Measurements from ENCODE around the gene PSMD9. TPM values are rescaled to one million over a fixed set of nuclear protein-coding genes. Genes with fewer than 3 reads are reported as not detected.
"Not testable (repeated sequence)": the region's sequence is repeated elsewhere in the genome, so short reads cannot be mapped to it uniquely, and the experiment has no call there.

PSMD9 gene
- total and polyA plus RNA-seq, 2 experiments from 2014 or later = 32.7 to 36.3 TPM

GRCh38 chr12:121852392-121852791 lies 36.2 kb upstream of the PSMD9 start:
- not testable (repeated sequence) for H3F3A ChIP-seq (replicated peaks; ENCODE audit: low read depth); H3K9me2 ChIP-seq (ENCODE audit: insufficient read depth); H3K27me3 ChIP-seq (ENCODE audit: insufficient read depth); H3K4me3 ChIP-seq; H3K27me3 Mint-ChIP-seq (ENCODE audit: insufficient read depth, low read depth, poor library complexity); H3K4me3 Mint-ChIP-seq; DNase-seq (ENCODE audit: low spot score); H3K9me3 Mint-ChIP-seq; H3K27ac ChIP-seq (ENCODE audit: low read depth); H3K4me1 Mint-ChIP-seq; H3K4me2 ChIP-seq; ATAC-seq; H2AFZ ChIP-seq; H3K4me1 ChIP-seq (ENCODE audit: insufficient read depth); H3K27ac Mint-ChIP-seq; H4K20me1 ChIP-seq (replicated peaks; ENCODE audit: insufficient read depth); H3K36me3 ChIP-seq (ENCODE audit: insufficient read depth); H3K36me3 Mint-ChIP-seq (ENCODE audit: low read depth); H3K79me2 ChIP-seq (replicated peaks; ENCODE audit: insufficient read depth)

- Histone ChIP-seq H3K27me3 (ENCODE audit: insufficient read depth) (no peaks in the 10 kb centered on the region), H3K4me1 (ENCODE audit: insufficient read depth) (peaks cover 4% of the 10 kb centered on the region; the same call in 1 of the 2 replicates), H3K27ac (ENCODE audit: low read depth) (no peak overlapping the region), H3K4me2 (no peak overlapping the region), H3K9me2 (ENCODE audit: insufficient read depth) (no peaks in the 10 kb centered on the region), H3K4me3 (no peak overlapping the region), H4K20me1 (replicated peaks; ENCODE audit: insufficient read depth) (no peaks in the 10 kb centered on the region), H2AFZ (no peak overlapping the region), H3F3A (replicated peaks; ENCODE audit: low read depth) (no peaks in the 10 kb centered on the region; the same call in 1 of the 2 replicates), H3K36me3 (ENCODE audit: insufficient read depth) (no peaks in the 10 kb centered on the region), H3K79me2 (replicated peaks; ENCODE audit: insufficient read depth) (no peaks in the 10 kb centered on the region)
- no peak for DNase-seq (ENCODE audit: low spot score)
- ATAC-seq = peak; percentile 36
- Mint-ChIP-seq H3K4me1 (peaks cover 17% of the 10 kb centered on the region), H3K9me3 (no peaks in the 10 kb centered on the region), H3K4me3 (no peak overlapping the region), H3K27me3 (ENCODE audit: insufficient read depth, low read depth, poor library complexity) (peaks cover 4% of the 10 kb centered on the region), H3K27ac (no peak overlapping the region), H3K36me3 (ENCODE audit: low read depth) (no peaks in the 10 kb centered on the region)
- TF ChIP-seq CREB1 (CRISPR knock-in tag; IDR thresholded peaks at IDR 0.05; ENCODE audit: low read depth) = no peak
- no peak for TF ChIP-seq STAT1 (IDR thresholded peaks at IDR 0.05; ENCODE audit: unreplicated experiment)
- no peak for TF ChIP-seq CTCF (conservative IDR thresholded peaks at IDR 0.05; ENCODE audit: low read depth in 2 of 2)
- no peak for TF ChIP-seq ZNF462 (CRISPR knock-in tag; IDR thresholded peaks at IDR 0.05)
- TF ChIP-seq ETS1 (IDR thresholded peaks at IDR 0.05) = no peak
- TF ChIP-seq EZH2phosphoT487 (IDR thresholded peaks at IDR 0.05; ENCODE audit: unreplicated experiment) = no peak
- no peak for TF ChIP-seq ZNF114 (CRISPR knock-in tag; IDR thresholded peaks at IDR 0.05)
- TF ChIP-seq EZH2 (IDR thresholded peaks at IDR 0.05; ENCODE audit: low read depth, unreplicated experiment) = no peak
- no peak for TF ChIP-seq ZNF331 (CRISPR knock-in tag; IDR thresholded peaks at IDR 0.05; ENCODE audit: low read depth)
Measured at GRCh38 chr12:121857322-121858246, 31.0 kb upstream of the PSMD9 start.

Data from GM23338 (cell line).